Liver (tissue), 9 donors: ENCODE results near the gene TNIP3. TPM values are rescaled to one million over a fixed set of nuclear protein-coding genes. Genes with fewer than 3 reads are reported as not detected.

Source experiments
- DNase-seq: peaks from one replicate; pipeline ENCODE4 v3.0.0-alpha.2; 2017; ENCODE audit warnings: low spot score
- H3K27ac ChIP-seq, 2 donors: one replicate each; pipeline ENCODE4 v1.7.0; 2013; ENCODE audit warnings: inconsistent platforms in 2 of 2, low read length in 2 of 2, control low read depth in 1 of 2, low read depth in 1 of 2, mild to moderate bottlenecking in 1 of 2
- H3K27me3 ChIP-seq, 4 donors: one replicate each; pipeline versions ENCODE4 v1.6.1 to v1.7.0; 2013; ENCODE audit warnings: low read length in 3 of 4, inconsistent platforms in 1 of 4, mild to moderate bottlenecking in 1 of 4, moderate library complexity in 1 of 4; ENCODE audit not compliant: control insufficient read depth in 4 of 4, insufficient read depth in 4 of 4
- H3K36me3 ChIP-seq, 4 donors: one replicate each; pipeline versions ENCODE4 v1.6.1 to v1.7.0; 2013; ENCODE audit warnings: low read length in 3 of 4, mild to moderate bottlenecking in 3 of 4, low read depth in 1 of 4, moderate library complexity in 1 of 4; ENCODE audit not compliant: control insufficient read depth in 4 of 4, insufficient read depth in 3 of 4
- H3K4me1 ChIP-seq, 4 donors: one replicate each; pipeline versions ENCODE4 v1.6.1 to v1.7.0; 2013; ENCODE audit warnings: low read length in 3 of 4, mild to moderate bottlenecking in 3 of 4, moderate library complexity in 1 of 4; ENCODE audit not compliant: control insufficient read depth in 4 of 4, insufficient read depth in 4 of 4
- H3K4me3 ChIP-seq, 3 donors: one replicate each; pipeline versions ENCODE4 v1.6.1 to v1.7.0; 2013; ENCODE audit warnings: low read length in 3 of 3, control low read depth in 1 of 3, low read depth in 1 of 3, mild to moderate bottlenecking in 1 of 3
- H3K9ac ChIP-seq, 2 donors: one replicate each; pipeline ENCODE4 v1.7.0; 2013; ENCODE audit warnings: low read length in 2 of 2, mild to moderate bottlenecking in 2 of 2, moderate library complexity in 2 of 2, control low read depth in 1 of 2, low read depth in 1 of 2
- H3K9me3 ChIP-seq, 4 donors: one replicate each; pipeline versions ENCODE4 v1.6.1 to v1.7.0; 2013; ENCODE audit warnings: low read length in 3 of 4; ENCODE audit not compliant: control insufficient read depth in 4 of 4
- ATF3 ChIP-seq: IDR thresholded peaks from 2 replicates; pipeline ENCODE4 v1.6.1; 2016; ENCODE audit warnings: antibody characterized with exemption
- CTCF ChIP-seq: fragments of 150-350 bp; IDR thresholded peaks from 2 replicates; pipeline ENCODE4 v1.5.1; 2017; ENCODE audit warnings: improper control_type of control experiment, low read depth, low read length; ENCODE audit not compliant: missing input control
- EGR1 ChIP-seq, 2 donors: IDR thresholded peaks; 2 replicates each; pipeline ENCODE4 v1.6.1; 2016 to 2018; ENCODE audit warnings: antibody characterized with exemption in 2 of 2, low read depth in 2 of 2
- FOXA1 ChIP-seq: IDR thresholded peaks from 2 replicates; pipeline ENCODE4 v1.6.1; 2016; ENCODE audit warnings: antibody characterized with exemption
- FOXA2 ChIP-seq: IDR thresholded peaks from 2 replicates; pipeline ENCODE4 v1.6.1; 2016; ENCODE audit warnings: antibody characterized with exemption
- GABPA ChIP-seq, 2 donors: IDR thresholded peaks in 1 of 2; conservative IDR thresholded peaks in 1 of 2; 2 replicates each; pipeline ENCODE4 v1.6.1; 2016; ENCODE audit warnings: antibody characterized with exemption in 2 of 2, mild to moderate bottlenecking in 1 of 2, moderate library complexity in 1 of 2
- HNF4A ChIP-seq, 2 donors: conservative IDR thresholded peaks; 2 replicates each; pipeline ENCODE4 v1.6.1; 2016; ENCODE audit warnings: antibody characterized with exemption in 2 of 2, mild to moderate bottlenecking in 2 of 2
- HNF4G ChIP-seq: IDR thresholded peaks from 2 replicates; pipeline ENCODE4 v1.6.1; 2016; ENCODE audit warnings: antibody characterized with exemption
- JUND ChIP-seq, 2 donors: IDR thresholded peaks; 2 replicates each; pipeline ENCODE4 v1.6.1; 2016; ENCODE audit warnings: antibody characterized with exemption in 2 of 2
- MAX ChIP-seq: IDR thresholded peaks from 2 replicates; pipeline ENCODE4 v1.6.1; 2016; ENCODE audit warnings: antibody characterized with exemption
- NR2F2 ChIP-seq: IDR thresholded peaks from 2 replicates; pipeline ENCODE4 v1.6.1; 2016; ENCODE audit warnings: antibody characterized with exemption
- RAD21 ChIP-seq, 2 donors: IDR thresholded peaks; 2 replicates each; pipeline ENCODE4 v1.6.1; 2016; ENCODE audit warnings: antibody characterized with exemption in 2 of 2, mild to moderate bottlenecking in 2 of 2
- RXRA ChIP-seq, 2 donors: IDR thresholded peaks; 2 replicates each; pipeline ENCODE4 v1.6.1; 2017 to 2018; ENCODE audit warnings: antibody characterized with exemption in 2 of 2, mild to moderate bottlenecking in 1 of 2
- SP1 ChIP-seq: IDR thresholded peaks from 2 replicates; pipeline ENCODE4 v1.6.1; 2018; ENCODE audit warnings: antibody characterized with exemption, mild to moderate bottlenecking
- TAF1 ChIP-seq: conservative IDR thresholded peaks from 2 replicates; pipeline ENCODE4 v1.6.1; 2016; ENCODE audit warnings: antibody characterized with exemption, mild to moderate bottlenecking
- YY1 ChIP-seq: IDR thresholded peaks from 2 replicates; pipeline ENCODE4 v1.6.1; 2016; ENCODE audit warnings: antibody characterized with exemption, mild to moderate bottlenecking
- ZBTB33 ChIP-seq: IDR thresholded peaks from 2 replicates; pipeline ENCODE4 v1.6.1; 2016; ENCODE audit warnings: antibody characterized with exemption
- WGBS: extraction: QIAGEN DNeasy Blood & Tissue Kit; methylation state at CpG from one replicate; pipeline ENCODE4 v1.1.7; 2013; 5-methylcytosine and 5-hydroxymethylcytosine counted together
- polyA plus RNA-seq, 2 donors: library from polyadenylated mRNA; stranded (reverse) in 1 of 2; unstranded in 1 of 2; fragments of 200-250 nt in 1 of 2; fragments of >200 nt in 1 of 2; fragmentation: Nextera tagmentation in 1 of 2; extraction: Ambion mirVana in 1 of 2; gene quantifications; one replicate each; pipeline versions ENCODE4 v1.2.1 to v1.2.3, GENCODE V29; 2013 to 2015
- total RNA-seq, 2 donors: library from RNA; depleted of rRNA; stranded (reverse); fragments of >200 nt; gene quantifications; one replicate each; pipeline ENCODE4 v1.2.3, GENCODE V29; 2014
- TF ChIP-seq, protein P1 (sequence below): IDR thresholded peaks from 2 replicates; pipeline ENCODE4 v1.6.1; 2016; ENCODE audit warnings: antibody characterized with exemption, mild to moderate bottlenecking
- donor health status: healthy.
- donor health status: healthy.
- donor health status: healthy.
- donor health status: healthy.
- donor health status: healthy.

The TNIP3 gene
- total and polyA plus RNA-seq, 4 donors: 0.02 to 0.25 TPM; not detected in 2

GRCh38 chr4:121139533-121140222, 24.4 kb downstream of the TNIP3 start:
- Histone ChIP-seq H3K27ac (no peak overlapping the region), H3K4me1 (no peaks in the 10 kb centered on the region), H3K9me3 (no peaks in the 10 kb centered on the region), H3K9ac (no peak overlapping the region), H3K27me3 (no peaks in the 10 kb centered on the region), H3K4me3 (no peak overlapping the region), H3K36me3 (no peaks in the 10 kb centered on the region)
- no peak for DNase-seq
- 82% methylated on average over 7 of the region's 7 CpGs for WGBS
- no peak for TF ChIP-seq HNF4A (conservative IDR thresholded peaks at IDR 0.05)
- TF ChIP-seq CTCF: no peak
- TF ChIP-seq FOXA1: no peak
- no peak for TF ChIP-seq NR2F2
- TF ChIP-seq SP1: no peak
- TF ChIP-seq JUND (IDR thresholded peaks at IDR 0.05): no peak
- no peak for TF ChIP-seq MAX

DNA sequence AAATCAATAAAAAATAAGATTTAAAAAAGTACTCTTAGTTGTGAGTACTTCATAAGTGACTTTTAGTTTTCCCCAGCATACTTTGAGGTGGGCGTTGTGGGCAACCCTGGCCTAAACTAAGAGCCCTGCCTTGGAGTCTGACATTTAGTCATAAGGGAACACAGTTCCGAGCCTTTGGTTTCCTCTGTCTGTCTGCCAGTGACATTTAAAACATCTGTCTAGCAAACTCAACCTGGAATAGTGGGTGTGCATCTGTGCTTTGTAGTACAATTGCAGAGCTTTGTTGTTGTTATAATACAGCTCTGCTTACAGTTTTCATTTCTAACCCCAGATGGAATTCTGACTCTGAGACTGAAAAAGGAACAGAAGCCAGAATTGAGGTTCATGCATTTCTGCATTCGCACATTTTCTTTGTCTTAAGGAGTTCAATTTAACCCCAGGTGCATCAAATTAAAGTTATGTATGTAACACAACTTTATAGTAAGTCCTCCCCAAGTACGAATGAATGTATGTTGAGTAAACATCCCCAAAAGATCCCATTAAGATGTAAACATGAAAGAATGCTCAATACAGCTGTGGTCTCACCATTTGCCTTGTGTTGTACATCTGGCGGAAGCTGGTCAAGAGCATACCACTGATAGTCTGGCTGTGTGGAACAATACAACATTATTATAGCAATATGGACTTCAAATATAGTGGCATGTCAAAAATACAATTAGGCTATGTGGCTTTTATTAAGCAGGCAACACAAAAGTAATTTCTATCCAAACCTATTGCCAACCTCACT, 25.9 kb downstream of the TNIP3 start:
- H3K36me3 ChIP-seq: no peaks in the 10 kb centered on the region
- WGBS: 83% methylated on average over 5 of the region's 5 CpGs
- no peak overlapping the region for H3K27ac ChIP-seq
- no peaks in the 10 kb centered on the region for H3K4me1 ChIP-seq
- no peak for DNase-seq
- H3K9me3 ChIP-seq: no peaks in the 10 kb centered on the region
- TF ChIP-seq ATF3: no peak
- no peak for TF ChIP-seq HNF4G
- no peak for TF ChIP-seq ZBTB33
- TF ChIP-seq YY1: no peak
- TF ChIP-seq MAX: no peak
- no peak for TF ChIP-seq FOXA2
- no peak for TF ChIP-seq CTCF
- TF ChIP-seq EGR1 (IDR thresholded peaks at IDR 0.05; ENCODE audit: low read depth in 2 of 2): no peak
- no peak for TF ChIP-seq JUND (IDR thresholded peaks at IDR 0.05)
- TF ChIP-seq HNF4A (conservative IDR thresholded peaks at IDR 0.05): no peak
- TF ChIP-seq FOXA1: no peak
- no peak for TF ChIP-seq SP1
- no peak for TF ChIP-seq RAD21 (IDR thresholded peaks at IDR 0.05)
- no peak for TF ChIP-seq GABPA (IDR thresholded peaks at IDR 0.05 in 1 of 2, conservative IDR thresholded peaks at IDR 0.05 in 1 of 2)
- TF ChIP-seq, protein P1, sequence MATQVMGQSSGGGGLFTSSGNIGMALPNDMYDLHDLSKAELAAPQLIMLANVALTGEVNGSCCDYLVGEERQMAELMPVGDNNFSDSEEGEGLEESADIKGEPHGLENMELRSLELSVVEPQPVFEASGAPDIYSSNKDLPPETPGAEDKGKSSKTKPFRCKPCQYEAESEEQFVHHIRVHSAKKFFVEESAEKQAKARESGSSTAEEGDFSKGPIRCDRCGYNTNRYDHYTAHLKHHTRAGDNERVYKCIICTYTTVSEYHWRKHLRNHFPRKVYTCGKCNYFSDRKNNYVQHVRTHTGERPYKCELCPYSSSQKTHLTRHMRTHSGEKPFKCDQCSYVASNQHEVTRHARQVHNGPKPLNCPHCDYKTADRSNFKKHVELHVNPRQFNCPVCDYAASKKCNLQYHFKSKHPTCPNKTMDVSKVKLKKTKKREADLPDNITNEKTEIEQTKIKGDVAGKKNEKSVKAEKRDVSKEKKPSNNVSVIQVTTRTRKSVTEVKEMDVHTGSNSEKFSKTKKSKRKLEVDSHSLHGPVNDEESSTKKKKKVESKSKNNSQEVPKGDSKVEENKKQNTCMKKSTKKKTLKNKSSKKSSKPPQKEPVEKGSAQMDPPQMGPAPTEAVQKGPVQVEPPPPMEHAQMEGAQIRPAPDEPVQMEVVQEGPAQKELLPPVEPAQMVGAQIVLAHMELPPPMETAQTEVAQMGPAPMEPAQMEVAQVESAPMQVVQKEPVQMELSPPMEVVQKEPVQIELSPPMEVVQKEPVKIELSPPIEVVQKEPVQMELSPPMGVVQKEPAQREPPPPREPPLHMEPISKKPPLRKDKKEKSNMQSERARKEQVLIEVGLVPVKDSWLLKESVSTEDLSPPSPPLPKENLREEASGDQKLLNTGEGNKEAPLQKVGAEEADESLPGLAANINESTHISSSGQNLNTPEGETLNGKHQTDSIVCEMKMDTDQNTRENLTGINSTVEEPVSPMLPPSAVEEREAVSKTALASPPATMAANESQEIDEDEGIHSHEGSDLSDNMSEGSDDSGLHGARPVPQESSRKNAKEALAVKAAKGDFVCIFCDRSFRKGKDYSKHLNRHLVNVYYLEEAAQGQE: no peak
- TF ChIP-seq NR2F2: no peak
- no peak for TF ChIP-seq RXRA (IDR thresholded peaks at IDR 0.05)
- TF ChIP-seq TAF1: no peak
- no peaks in the 10 kb centered on the region for H3K27me3 ChIP-seq
- H3K4me3 ChIP-seq: no peak overlapping the region
- H3K9ac ChIP-seq: no peak overlapping the region
